Vagina (tissue), 2 donors: ENCODE data around the gene ARID1A.

Experiments
- POLR2A ChIP-seq, 2 donors: fragments of 450-650 bp; IDR thresholded peaks; one replicate each; pipeline ENCODE4 v1.6.1; 2017; ENCODE audit warnings: antibody characterized with exemption in 2 of 2, mild to moderate bottlenecking in 2 of 2, moderate library complexity in 2 of 2
- POLR2AphosphoS5 ChIP-seq, 2 donors: sonication (generic); formaldehyde crosslinking; IDR thresholded peaks; one replicate each; pipeline ENCODE4 v1.9.0; 2017; ENCODE audit warnings: antibody characterized with exemption in 2 of 2, mild to moderate bottlenecking in 2 of 2, low read depth in 1 of 2; ENCODE audit not compliant: insufficient read depth in 1 of 2
- TF ChIP-seq, protein P1 (sequence below), 3 experiments: fragments of 450-650 bp in 2 of 3; fragments of 200-600 bp in 1 of 3; sonication (generic) in 1 of 3; IDR thresholded peaks; one replicate each; pipeline ENCODE4 v1.5.1; 2017 to 2019; ENCODE audit warnings: antibody characterized with exemption in 3 of 3, mild to moderate bottlenecking in 2 of 3, moderate library complexity in 2 of 3

DNA sequence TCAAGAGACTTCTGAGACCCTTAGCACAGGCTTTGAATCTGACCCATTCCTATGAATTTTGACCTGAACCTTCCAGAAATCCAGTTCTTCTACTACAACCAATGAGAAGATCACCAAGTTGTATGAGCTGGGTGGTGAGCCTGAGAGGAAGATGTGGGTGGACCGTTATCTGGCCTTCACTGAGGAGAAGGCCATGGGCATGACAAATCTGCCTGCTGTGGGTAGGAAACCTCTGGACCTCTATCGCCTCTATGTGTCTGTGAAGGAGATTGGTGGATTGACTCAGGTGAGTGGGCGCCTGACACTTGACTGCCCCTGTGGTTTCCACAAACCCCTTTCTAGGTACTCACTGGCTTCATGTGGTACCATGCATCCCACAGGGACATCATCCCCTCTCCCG is 71.9 kb downstream of the ARID1A start:
- TF ChIP-seq POLR2AphosphoS5 (IDR thresholded peaks at IDR 0.05; ENCODE audit: insufficient read depth in 1 of 2, low read depth in 1 of 2) (no peak), POLR2A (IDR thresholded peaks at IDR 0.05) (no peak)
- TF ChIP-seq, protein P1, sequence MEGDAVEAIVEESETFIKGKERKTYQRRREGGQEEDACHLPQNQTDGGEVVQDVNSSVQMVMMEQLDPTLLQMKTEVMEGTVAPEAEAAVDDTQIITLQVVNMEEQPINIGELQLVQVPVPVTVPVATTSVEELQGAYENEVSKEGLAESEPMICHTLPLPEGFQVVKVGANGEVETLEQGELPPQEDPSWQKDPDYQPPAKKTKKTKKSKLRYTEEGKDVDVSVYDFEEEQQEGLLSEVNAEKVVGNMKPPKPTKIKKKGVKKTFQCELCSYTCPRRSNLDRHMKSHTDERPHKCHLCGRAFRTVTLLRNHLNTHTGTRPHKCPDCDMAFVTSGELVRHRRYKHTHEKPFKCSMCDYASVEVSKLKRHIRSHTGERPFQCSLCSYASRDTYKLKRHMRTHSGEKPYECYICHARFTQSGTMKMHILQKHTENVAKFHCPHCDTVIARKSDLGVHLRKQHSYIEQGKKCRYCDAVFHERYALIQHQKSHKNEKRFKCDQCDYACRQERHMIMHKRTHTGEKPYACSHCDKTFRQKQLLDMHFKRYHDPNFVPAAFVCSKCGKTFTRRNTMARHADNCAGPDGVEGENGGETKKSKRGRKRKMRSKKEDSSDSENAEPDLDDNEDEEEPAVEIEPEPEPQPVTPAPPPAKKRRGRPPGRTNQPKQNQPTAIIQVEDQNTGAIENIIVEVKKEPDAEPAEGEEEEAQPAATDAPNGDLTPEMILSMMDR (IDR thresholded peaks at IDR 0.05): no peak
